NCI-H146 treated with DMSO at 0.1 percent for 48 hours (cell line): ENCODE data around the gene COL27A1.
"Not testable (repeated sequence)": the region's sequence is repeated elsewhere in the genome, so short reads cannot be mapped to it uniquely, and the experiment has no call there.

Source experiments
- DNase-seq: peaks from one replicate; lab custom pipeline; 2025; ENCODE audit not compliant: unreplicated experiment; lab: John Stamatoyannopoulos, UW

The COL27A1 gene

GRCh38 chr9:114122136-114123027, 33.0 kb upstream of the COL27A1 start:
- DNase-seq: no peak

- no peak for DNase-seq
Measured at GRCh38 chr9:114123031-114123977, 32.0 kb upstream of the COL27A1 start.

- DNase-seq: no peak
Measured at GRCh38 chr9:114124138-114124537, 31.2 kb upstream of the COL27A1 start.

- DNase-seq: no peak
Measured at GRCh38 chr9:114124666-114125475, 30.5 kb upstream of the COL27A1 start.

GRCh38 chr9:114125476-114126013, 29.8 kb upstream of the COL27A1 start:
- DNase-seq: no peak

- no peak for DNase-seq
Measured at GRCh38 chr9:114126247-114127060, 28.9 kb upstream of the COL27A1 start.

GRCh38 chr9:114128759-114129158, 26.6 kb upstream of the COL27A1 start:
- DNase-seq: not testable (repeated sequence)

- no peak for DNase-seq
Measured at GRCh38 chr9:114130141-114130540, 25.2 kb upstream of the COL27A1 start.

GRCh38 chr9:114130624-114131277, 24.6 kb upstream of the COL27A1 start:
- DNase-seq: no peak

GRCh38 chr9:114131808-114132549, 23.4 kb upstream of the COL27A1 start:
- no peak for DNase-seq

- no peak for DNase-seq
Measured at GRCh38 chr9:114132550-114132918, 22.8 kb upstream of the COL27A1 start.

- DNase-seq: no peak
Measured at GRCh38 chr9:114134827-114135396, 20.4 kb upstream of the COL27A1 start.

GRCh38 chr9:114137831-114138230, 17.5 kb upstream of the COL27A1 start:
- no peak for DNase-seq

- DNase-seq: no peak
Measured at GRCh38 chr9:114138552-114138971, 16.8 kb upstream of the COL27A1 start.

GRCh38 chr9:114139071-114139470, 16.3 kb upstream of the COL27A1 start:
- DNase-seq: no peak

GRCh38 chr9:114140401-114140800, 14.9 kb upstream of the COL27A1 start:
- DNase-seq: no peak

GRCh38 chr9:114140850-114141249, 14.5 kb upstream of the COL27A1 start:
- no peak for DNase-seq
